NCI-H2171 treated with DMSO at 0.1 percent for 48 hours (cell line): Measurements from ENCODE around the gene TAS2R42.

Experiments used
- DNase-seq: peaks from one replicate; lab custom pipeline; 2025; lab: John Stamatoyannopoulos, UW

Gene TAS2R42

GRCh38 chr12:11186837-11187236 lies at the start of gene TAS2R42:
TSS of gene TAS2R42 (minus strand) at chr12:11186937. CDS start at chr12:11186937, 0 bp downstream.
- DNase-seq: no peak

- DNase-seq: no peak
These were observed 46.8 kb upstream of the TAS2R42 start for GRCh38 chr12:11233532-11233931.

- DNase-seq: no peak
These were observed 41.7 kb upstream of the TAS2R42 start for GRCh38 chr12:11228296-11228879.

GRCh38 chr12:11227373-11227772 lies 40.6 kb upstream of the TAS2R42 start:
- DNase-seq: no peak

GRCh38 chr12:11209113-11209512 lies 22.4 kb upstream of the TAS2R42 start:
- no peak for DNase-seq

- no peak for DNase-seq
These were observed 17.4 kb upstream of the TAS2R42 start for GRCh38 chr12:11204173-11204572.

GRCh38 chr12:11202811-11203210 lies 16.1 kb upstream of the TAS2R42 start:
- no peak for DNase-seq

- DNase-seq: no peak
These were observed 3.7 kb downstream of the TAS2R42 start for GRCh38 chr12:11183011-11183410.

GRCh38 chr12:11182529-11182928 lies 4.2 kb downstream of the TAS2R42 start:
- DNase-seq: no peak

GRCh38 chr12:11178250-11178649 lies 8.5 kb downstream of the TAS2R42 start:
- no peak for DNase-seq

GRCh38 chr12:11174022-11174421 lies 12.7 kb downstream of the TAS2R42 start:
- DNase-seq: no peak

- peak; percentile 12 for DNase-seq
These were observed 14.6 kb downstream of the TAS2R42 start for GRCh38 chr12:11171969-11172675.

GRCh38 chr12:11171145-11171968 lies 15.4 kb downstream of the TAS2R42 start, which contains the start of gene SMIM10L1:
TSS of gene SMIM10L1 (plus strand) at chr12:11171194. CDS start at chr12:11171357, 163 bp downstream.
- DNase-seq: peak; percentile 78

- no peak for DNase-seq
These were observed 16.0 kb downstream of the TAS2R42 start for GRCh38 chr12:11170810-11171144.

GRCh38 chr12:11166300-11166699 lies 20.4 kb downstream of the TAS2R42 start:
- DNase-seq: no peak

- DNase-seq: no peak
These were observed 22.4 kb downstream of the TAS2R42 start for GRCh38 chr12:11164384-11164783.

GRCh38 chr12:11162502-11162901 lies 24.2 kb downstream of the TAS2R42 start:
- no peak for DNase-seq

- DNase-seq: no peak
These were observed 27.8 kb downstream of the TAS2R42 start for GRCh38 chr12:11158885-11159444.

- DNase-seq: no peak
These were observed 32.3 kb downstream of the TAS2R42 start for GRCh38 chr12:11154400-11154925.

- no peak for DNase-seq
These were observed 34.0 kb downstream of the TAS2R42 start for GRCh38 chr12:11152725-11153124.

- no peak for DNase-seq
These were observed 35.9 kb downstream of the TAS2R42 start for GRCh38 chr12:11150832-11151231.

- no peak for DNase-seq
These were observed 39.3 kb downstream of the TAS2R42 start for GRCh38 chr12:11147420-11147819.
